ENCODE measurements around the gene ADAMTS6. TPM values are rescaled to one million over a fixed set of nuclear protein-coding genes. Genes with fewer than 3 reads are reported as not detected.

Gene ADAMTS6
- total and polyA plus RNA-seq, 2 of the 13 experiments (the other 11 are each of a cell fraction or from before 2014, with no cell fraction given): 3.1 to 8.2 TPM

DNA sequence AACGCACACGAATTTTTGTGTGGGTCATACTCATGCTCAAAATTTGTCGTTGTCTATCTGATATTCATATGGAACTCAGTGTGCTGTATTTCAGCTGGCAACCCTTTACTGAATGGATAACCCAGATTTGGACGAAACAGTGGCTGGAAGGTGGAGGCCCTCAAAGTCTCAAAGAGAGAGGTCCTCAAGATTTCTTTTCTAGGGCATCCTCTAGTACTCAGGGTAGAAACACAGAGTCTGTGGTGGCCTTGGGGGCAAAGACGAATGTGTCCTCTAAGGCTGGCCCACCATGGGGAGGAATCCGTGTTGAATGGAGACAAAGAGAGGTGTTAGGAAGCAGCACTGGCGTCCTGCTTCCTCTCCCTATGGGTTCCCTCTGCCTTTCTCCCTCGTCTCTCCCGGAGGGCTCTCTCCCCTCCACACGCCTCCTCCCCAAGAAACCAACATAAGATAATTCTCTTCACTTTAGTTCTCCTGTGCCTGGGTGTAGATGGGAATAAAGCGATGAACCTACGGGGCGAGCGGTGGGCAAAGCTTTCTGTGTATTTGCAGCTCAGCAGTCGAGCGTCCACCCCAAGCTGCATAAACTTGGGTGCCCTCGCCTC lies 379.2 kb downstream of the ADAMTS6 start (continued):
- TF ChIP-seq, protein P1, sequence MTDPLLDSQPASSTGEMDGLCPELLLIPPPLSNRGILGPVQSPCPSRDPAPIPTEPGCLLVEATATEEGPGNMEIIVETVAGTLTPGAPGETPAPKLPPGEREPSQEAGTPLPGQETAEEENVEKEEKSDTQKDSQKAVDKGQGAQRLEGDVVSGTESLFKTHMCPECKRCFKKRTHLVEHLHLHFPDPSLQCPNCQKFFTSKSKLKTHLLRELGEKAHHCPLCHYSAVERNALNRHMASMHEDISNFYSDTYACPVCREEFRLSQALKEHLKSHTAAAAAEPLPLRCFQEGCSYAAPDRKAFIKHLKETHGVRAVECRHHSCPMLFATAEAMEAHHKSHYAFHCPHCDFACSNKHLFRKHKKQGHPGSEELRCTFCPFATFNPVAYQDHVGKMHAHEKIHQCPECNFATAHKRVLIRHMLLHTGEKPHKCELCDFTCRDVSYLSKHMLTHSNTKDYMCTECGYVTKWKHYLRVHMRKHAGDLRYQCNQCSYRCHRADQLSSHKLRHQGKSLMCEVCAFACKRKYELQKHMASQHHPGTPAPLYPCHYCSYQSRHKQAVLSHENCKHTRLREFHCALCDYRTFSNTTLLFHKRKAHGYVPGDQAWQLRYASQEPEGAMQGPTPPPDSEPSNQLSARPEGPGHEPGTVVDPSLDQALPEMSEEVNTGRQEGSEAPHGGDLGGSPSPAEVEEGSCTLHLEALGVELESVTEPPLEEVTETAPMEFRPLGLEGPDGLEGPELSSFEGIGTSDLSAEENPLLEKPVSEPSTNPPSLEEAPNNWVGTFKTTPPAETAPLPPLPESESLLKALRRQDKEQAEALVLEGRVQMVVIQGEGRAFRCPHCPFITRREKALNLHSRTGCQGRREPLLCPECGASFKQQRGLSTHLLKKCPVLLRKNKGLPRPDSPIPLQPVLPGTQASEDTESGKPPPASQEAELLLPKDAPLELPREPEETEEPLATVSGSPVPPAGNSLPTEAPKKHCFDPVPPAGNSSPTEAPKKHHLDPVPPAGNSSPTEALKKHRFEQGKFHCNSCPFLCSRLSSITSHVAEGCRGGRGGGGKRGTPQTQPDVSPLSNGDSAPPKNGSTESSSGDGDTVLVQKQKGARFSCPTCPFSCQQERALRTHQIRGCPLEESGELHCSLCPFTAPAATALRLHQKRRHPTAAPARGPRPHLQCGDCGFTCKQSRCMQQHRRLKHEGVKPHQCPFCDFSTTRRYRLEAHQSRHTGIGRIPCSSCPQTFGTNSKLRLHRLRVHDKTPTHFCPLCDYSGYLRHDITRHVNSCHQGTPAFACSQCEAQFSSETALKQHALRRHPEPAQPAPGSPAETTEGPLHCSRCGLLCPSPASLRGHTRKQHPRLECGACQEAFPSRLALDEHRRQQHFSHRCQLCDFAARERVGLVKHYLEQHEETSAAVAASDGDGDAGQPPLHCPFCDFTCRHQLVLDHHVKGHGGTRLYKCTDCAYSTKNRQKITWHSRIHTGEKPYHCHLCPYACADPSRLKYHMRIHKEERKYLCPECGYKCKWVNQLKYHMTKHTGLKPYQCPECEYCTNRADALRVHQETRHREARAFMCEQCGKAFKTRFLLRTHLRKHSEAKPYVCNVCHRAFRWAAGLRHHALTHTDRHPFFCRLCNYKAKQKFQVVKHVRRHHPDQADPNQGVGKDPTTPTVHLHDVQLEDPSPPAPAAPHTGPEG (CRISPR knock-in tag; IDR thresholded peaks at IDR 0.05): no peak
- TF ChIP-seq, protein P2, sequence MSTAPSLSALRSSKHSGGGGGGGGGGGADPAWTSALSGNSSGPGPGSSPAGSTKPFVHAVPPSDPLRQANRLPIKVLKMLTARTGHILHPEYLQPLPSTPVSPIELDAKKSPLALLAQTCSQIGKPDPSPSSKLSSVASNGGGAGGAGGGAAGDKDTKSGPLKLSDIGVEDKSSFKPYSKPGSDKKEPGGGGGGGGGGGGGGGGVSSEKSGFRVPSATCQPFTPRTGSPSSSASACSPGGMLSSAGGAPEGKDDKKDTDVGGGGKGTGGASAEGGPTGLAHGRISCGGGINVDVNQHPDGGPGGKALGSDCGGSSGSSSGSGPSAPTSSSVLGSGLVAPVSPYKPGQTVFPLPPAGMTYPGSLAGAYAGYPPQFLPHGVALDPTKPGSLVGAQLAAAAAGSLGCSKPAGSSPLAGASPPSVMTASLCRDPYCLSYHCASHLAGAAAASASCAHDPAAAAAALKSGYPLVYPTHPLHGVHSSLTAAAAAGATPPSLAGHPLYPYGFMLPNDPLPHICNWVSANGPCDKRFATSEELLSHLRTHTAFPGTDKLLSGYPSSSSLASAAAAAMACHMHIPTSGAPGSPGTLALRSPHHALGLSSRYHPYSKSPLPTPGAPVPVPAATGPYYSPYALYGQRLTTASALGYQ (CRISPR knock-in tag; IDR thresholded peaks at IDR 0.05): no peak
- TF ChIP-seq RORA (CRISPR knock-in tag; IDR thresholded peaks at IDR 0.05): no peak
- TF ChIP-seq MTA3 (CRISPR knock-in tag; IDR thresholded peaks at IDR 0.05): no peak
- no peak for TF ChIP-seq SMAD1 (CRISPR knock-in tag; IDR thresholded peaks at IDR 0.05; ENCODE audit: borderline replicate concordance, low read depth)
- TF ChIP-seq, protein P3, sequence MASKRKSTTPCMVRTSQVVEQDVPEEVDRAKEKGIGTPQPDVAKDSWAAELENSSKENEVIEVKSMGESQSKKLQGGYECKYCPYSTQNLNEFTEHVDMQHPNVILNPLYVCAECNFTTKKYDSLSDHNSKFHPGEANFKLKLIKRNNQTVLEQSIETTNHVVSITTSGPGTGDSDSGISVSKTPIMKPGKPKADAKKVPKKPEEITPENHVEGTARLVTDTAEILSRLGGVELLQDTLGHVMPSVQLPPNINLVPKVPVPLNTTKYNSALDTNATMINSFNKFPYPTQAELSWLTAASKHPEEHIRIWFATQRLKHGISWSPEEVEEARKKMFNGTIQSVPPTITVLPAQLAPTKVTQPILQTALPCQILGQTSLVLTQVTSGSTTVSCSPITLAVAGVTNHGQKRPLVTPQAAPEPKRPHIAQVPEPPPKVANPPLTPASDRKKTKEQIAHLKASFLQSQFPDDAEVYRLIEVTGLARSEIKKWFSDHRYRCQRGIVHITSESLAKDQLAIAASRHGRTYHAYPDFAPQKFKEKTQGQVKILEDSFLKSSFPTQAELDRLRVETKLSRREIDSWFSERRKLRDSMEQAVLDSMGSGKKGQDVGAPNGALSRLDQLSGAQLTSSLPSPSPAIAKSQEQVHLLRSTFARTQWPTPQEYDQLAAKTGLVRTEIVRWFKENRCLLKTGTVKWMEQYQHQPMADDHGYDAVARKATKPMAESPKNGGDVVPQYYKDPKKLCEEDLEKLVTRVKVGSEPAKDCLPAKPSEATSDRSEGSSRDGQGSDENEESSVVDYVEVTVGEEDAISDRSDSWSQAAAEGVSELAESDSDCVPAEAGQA (IDR thresholded peaks at IDR 0.05; ENCODE audit: low read depth): no peak
- TF ChIP-seq, protein P3 (CRISPR knock-in tag; IDR thresholded peaks at IDR 0.05; ENCODE audit: borderline replicate concordance): no peak
- TF ChIP-seq TIGD3 (CRISPR knock-in tag; IDR thresholded peaks at IDR 0.05; ENCODE audit: borderline replicate concordance): no peak
- no peak for TF ChIP-seq ETV5 (CRISPR knock-in tag; IDR thresholded peaks at IDR 0.05; ENCODE audit: borderline replicate concordance)
- TF ChIP-seq REPIN1 (CRISPR knock-in tag; IDR thresholded peaks at IDR 0.05; ENCODE audit: borderline replicate concordance, low read depth): no peak
- TF ChIP-seq SPEN (CRISPR knock-in tag; IDR thresholded peaks at IDR 0.05; ENCODE audit: low read depth): no peak
- TF ChIP-seq TEAD2 (CRISPR knock-in tag; IDR thresholded peaks at IDR 0.05): no peak
